GM11168 (cell line): Measurements from ENCODE around the gene ADARB2.

Experiments
- in situ Hi-C: fragments of 300-500 bp; cut with MboI; formaldehyde crosslinking; loops from one replicate; pipeline ENCODE4 v1.12.0; 2022; ENCODE audit warnings: low sequenced_read_pairs; ENCODE audit not compliant: unreplicated experiment

ADARB2 gene

DNA sequence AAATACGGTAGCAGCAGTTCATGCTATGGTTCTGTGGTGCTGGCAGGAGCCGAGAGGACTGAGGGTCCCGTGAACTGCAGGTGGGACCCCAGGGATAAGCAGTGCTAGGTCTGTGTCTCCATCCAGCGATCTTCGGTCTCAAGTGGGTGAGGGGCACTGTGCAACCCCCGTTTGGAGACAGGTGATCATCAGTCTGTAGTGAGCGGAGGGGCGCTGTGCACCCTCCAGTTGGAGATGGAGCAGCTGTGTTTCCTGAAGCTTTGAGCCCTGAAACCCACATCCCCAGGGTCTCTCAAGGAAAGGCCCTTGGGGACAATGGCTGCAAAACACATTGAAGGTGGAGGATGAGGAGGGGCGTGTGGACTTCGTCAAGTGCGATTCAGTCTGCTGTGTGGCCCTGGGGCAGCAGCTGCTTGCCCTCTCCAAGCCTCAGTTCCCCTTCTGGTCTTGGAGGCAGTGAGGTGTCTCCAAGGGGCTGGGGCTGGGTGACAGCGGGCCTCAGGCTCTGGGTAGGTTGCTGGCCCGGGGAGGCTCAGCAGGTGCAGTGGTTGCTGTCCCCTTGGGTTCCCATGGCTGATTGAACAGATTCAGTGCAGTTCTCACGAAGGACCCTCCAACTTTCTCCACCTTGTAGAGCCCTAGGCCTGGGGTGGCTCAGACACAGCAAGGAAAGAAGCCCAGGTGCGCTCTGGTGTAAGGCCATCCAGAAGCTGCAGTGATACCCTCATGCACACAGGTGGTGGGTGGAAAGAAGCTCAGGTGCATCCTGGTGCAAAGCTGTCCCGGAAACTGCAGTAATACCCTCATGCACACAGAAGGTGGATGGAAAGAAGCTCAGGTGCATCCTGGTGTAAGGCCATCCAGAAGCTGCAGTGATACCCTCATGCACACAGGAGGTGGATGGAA is 160.6 kb downstream of the ADARB2 start:
- in situ Hi-C loops = no loop called here

DNA sequence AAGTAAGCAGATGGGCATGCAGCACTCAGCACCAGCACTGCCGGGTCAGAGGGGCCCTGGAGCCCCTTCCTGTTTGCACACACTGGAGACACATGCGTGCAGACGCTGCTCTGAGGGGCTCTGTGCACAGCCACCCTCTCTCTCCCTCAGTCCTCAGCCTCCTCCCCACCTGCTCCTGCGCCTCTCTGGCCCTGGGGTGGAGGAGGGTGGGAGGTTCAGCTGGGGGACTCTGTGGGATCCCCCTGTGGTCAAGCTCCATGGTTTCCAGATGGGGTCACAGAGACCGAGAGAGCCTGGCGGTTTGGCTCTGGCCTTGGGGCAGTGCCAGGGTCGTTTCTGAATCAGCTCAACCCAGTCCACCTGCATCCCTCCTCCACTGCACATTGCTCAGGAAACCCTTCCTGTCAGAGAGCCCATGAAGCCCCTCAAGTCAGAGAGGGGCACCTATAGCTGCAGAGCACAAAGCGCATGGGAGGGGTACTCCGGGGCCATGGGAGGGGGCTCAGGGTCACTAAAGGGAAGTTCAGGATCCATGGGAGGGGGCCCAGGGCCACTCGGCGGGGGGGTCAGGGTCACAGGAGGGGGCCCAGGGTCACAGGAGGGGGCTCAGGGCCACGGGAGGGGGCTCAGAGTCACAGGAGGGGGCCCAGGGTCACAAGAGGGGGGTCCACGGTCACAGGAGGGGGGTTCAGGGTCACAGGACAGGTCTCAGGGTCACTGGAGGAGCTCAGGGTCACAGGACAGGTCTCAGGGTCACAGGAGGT is 161.7 kb downstream of the ADARB2 start:
- in situ Hi-C loops = no loop called here

DNA sequence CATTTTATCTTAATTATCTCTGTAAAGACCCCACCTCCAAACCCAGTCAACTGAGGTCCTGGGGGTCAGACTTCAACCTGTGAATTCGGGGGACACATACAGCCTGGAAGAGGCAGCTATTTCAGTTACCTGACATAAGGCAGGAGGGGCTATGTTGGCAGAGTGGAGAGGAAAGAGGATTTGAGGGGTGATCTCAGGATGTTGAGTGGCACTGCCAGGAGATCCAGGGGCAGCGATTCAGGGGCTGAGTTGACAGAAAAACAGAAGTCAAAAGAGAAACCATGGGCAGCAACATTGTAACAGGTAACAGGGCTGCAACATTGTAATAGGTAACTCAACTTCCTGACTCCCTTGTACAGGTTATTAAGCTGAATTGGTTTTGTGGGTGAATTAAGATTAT is 162.6 kb downstream of the ADARB2 start:
- in situ Hi-C loops = no loop called here

DNA sequence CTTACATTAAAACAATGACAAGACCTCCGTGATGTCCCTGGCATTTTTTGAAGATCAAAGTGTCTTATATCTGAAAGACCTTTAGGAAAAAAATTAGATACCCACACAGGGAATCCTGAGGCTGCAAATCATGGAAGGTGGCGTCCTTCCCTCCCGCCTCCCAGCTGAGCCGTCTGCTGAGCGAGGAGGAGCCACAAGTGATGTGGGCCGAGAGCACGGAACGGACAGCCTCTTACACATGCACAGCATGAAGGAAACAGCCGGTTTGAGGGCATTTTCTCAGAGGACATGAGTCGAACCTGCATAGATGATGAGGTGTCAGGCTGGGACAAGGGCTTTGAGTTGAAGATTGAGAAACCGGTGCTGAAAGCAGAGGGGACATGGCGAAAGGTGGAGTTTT is 163.3 kb downstream of the ADARB2 start:
- in situ Hi-C loops = no loop called here

DNA sequence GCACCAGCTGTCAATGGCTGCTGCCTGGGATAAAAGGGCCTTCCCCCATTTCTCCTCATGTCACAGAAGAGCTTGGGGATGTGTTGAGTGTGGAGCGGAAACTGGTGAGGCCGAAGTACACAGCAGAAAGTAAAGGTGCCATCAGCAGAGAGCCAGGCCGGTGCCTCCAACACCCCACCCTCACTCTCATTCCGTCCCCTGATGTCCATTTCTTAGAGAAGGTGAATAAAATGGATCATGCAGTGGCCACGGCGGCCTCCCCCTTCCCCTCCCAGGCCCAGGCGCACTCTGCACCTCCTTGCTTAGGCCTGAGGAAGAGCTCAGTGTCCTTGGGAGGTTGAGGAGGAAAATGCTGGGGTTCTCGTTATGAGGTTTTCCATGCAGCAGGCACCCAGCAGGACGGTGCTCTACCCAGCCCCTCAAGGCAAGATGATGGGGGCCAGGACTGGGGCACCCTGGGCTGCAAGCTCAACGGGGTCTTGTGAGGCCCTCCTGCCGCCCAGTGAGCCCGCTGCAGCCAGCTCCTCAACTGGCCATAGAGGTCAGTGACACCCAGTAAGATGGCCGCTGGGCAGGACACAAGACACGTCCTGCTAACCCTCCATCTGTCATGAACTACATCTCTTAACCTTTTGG is 163.9 kb downstream of the ADARB2 start:
- in situ Hi-C loops = no loop called here

DNA sequence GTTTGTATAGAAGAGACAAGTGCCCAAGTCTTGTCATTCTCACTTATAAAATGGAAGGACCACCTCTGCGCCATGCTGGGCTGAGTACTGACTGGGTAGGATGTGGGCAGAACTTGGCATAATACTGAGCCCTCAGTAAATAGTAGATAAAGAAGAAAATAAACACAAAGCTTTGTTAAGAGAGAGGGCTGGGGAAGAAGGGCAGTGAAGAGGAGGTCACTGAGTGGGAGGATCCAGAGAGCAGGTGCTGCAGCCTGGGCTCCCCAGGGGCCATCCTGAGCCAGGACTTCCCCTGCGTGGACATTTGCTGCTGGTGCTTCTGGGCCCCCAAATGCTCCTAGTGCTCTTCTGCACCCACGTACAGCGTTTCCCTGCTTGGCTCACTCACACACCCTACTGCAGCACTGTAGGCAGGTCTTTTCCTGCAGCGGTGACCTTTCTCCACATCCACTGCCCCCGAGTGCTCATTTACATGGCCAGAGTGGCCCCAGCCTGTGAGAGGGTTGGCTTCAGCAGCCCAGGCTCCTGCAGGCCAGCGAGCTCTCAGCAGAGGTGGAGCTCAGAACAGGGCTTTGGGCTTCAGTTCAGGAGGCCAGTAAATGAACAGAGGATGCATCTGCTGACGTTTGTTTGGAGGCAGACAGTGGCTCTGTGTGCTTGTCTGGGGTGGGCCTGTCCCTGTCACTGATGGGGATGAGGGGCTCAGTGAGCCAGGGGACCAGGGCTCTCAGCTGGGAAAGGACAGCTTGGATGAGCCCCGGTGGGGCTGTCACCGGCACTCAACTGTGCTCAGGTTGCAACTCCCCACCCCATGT is 164.6 kb downstream of the ADARB2 start:
- in situ Hi-C loops = no loop called here

DNA sequence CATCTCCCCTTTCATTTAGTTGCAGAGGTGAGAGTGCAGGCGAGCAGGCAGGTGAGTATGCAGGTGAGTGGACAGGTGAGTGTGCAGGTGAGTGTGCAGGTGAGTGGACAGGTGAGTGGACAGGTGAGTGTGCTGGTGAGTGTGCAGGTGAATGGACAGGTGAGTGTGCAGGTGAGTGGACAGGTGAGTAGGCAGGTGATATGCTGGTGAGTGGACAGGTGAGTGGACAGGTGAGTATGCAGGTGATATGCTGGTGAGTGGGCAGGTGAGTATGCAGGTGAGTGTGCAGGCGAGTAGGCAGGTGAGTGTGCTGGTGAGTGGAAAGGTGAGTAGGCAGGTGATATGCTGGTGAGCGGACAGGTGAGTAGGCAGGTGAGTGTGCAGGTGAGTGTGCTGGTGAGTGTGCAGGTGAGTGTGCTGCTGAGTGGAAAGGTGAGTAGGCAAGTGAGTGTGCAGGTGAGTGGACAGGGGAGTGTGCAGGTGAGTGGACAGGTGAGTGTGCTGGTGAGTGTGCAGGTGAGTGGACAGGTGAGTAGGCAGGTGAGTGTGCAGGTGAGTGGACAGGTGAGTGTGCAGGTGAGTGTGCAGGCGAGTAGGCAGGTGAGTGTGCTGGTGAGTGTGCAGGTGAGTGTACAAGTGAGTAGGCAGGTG is 165.6 kb downstream of the ADARB2 start:
- in situ Hi-C loops = no loop called here

DNA sequence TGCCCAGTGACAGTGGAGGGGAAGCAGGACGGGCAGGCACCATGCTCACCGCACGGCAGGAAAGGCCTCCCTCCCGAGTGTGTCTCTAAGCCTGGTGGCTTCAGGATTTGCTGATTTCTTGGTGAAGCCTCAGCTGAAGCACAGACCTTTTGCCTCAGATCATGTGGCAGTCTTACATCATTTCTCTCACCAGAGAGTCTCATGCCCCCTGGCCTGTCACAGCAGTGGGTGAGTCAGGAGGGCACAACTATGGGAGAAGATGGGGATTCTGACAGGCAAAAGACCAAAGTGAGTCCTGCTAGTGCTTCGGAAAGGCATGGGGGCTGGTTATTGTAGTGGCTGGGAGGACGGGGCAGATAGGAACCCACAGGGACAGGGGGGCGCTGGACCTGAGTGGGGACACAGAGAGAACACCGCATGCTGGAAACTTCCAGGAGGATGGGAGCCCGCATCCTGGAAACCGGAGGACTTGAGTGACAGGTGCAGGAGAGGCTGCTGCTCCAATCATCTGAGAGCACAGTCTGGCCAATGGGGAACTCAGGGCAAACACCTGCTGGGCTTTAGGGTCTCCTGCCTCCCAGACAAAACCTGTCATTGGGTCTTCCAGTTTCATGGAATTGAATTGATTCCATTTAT is 166.8 kb downstream of the ADARB2 start:
- in situ Hi-C loops = no loop called here

DNA sequence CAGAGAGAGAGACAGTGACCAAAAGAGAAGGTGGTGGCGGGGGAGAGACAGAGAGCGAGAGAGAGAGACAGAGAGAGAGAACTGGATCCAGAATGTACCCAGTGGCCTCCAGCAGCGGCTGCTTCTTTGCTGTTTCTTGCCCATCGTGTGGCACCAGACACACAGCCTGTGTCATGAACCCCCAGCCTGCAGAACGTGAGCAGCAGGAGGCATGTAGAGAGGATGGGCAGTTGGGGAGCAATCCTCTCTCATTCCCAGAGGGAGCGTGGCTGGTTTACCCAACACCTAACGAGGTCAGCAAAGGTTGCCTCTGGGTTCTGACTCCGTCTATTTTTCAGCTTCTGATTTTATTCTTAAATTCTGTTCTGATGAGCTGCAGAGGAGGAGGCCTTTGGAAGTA is 168.1 kb downstream of the ADARB2 start:
- in situ Hi-C loops = no loop called here

DNA sequence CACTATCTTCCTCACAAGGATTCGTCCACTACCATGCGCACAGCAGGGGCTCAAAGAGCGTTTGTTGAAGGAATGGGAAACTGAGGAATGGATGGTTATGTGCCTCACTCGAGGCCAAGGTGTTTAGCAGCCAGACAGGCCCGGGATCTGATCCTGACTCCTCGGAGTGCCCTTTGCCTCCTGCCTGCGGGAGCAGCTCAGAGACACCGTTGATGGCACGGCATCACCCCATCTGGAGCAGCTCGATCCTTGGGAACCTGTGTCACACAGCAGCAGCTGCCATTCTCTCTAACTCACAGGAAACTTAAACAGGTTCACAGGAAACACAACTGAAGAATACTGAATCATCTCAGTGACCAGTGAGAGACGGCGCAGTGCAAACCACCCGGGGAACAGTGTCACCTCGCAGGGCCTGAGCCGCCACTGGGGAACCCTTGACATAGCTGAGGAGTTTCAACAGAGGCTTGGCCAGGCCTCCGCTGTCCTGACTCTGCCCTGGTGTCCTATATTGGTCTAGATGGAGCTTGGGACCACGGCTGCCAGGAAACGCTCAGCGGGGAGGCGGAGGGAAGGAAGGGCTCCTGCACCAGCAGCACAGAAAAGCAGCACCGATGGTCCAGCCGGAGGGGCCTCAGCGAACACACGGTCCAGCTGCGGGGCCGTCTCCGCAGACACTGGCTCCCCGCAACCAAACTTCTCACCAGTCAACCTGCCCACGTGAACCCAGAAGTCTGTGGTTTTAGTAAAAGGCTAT is 169.4 kb downstream of the ADARB2 start:
- in situ Hi-C loops = no loop called here

DNA sequence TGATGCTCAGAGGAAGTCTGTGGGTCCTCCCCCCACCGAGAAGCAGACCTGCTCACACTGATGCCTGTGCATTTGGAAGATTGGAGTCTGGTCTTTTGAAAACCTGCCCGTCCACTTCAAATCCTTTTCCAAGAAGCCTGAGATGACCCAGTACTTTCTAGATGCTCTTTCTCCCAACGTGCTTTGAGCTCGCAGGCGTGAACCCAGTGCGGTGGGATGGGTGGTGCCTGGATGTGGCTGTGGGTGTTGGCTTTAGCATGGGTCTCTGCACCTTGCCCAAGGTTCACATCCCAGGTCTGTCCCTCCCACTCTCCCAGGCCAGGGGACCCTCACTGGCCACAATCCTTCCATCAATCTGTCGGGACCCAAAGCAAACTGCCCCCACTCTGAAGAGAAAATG is 170.2 kb downstream of the ADARB2 start:
- in situ Hi-C loops = no loop called here

DNA sequence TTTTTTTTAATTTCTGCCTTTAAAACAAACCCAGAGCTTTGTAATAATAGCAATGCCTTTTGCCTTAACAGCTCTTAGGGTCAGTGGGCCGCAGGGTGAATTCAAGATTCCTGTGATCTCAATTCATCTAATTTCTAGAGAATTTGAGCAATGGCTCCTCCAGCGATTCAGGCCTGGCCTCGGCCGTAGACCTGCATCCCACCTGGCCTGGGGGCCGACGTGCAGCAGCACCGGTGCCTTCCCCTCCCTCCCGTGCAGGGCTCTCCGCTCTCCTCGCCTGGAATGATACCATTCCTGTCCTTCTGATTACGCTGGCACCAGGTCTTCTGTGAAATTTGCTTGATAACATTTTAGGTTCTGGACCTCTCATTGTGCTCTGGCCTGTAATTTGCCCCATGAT is 172.5 kb downstream of the ADARB2 start:
- in situ Hi-C loops = no loop called here

DNA sequence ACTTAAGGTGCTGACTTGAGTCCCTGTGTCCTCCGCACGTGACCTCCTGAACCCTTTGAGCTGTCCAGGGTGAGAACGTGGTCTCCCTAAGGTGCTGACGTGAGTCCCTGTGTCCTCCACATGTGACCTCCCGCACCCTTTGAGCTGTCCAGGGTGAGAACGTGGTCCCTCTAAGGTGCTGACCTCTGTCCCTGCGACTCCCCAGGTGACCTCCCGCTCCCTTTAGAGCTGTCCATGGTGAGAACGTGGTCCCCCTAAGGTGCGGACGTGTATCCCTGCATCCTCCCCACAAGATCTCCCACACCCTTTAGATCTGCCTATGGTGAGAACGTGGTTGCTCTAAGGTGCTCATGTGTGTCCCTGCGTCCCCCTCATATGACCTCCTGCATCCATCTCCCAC is 174.3 kb downstream of the ADARB2 start:
- in situ Hi-C loops = no loop called here

DNA sequence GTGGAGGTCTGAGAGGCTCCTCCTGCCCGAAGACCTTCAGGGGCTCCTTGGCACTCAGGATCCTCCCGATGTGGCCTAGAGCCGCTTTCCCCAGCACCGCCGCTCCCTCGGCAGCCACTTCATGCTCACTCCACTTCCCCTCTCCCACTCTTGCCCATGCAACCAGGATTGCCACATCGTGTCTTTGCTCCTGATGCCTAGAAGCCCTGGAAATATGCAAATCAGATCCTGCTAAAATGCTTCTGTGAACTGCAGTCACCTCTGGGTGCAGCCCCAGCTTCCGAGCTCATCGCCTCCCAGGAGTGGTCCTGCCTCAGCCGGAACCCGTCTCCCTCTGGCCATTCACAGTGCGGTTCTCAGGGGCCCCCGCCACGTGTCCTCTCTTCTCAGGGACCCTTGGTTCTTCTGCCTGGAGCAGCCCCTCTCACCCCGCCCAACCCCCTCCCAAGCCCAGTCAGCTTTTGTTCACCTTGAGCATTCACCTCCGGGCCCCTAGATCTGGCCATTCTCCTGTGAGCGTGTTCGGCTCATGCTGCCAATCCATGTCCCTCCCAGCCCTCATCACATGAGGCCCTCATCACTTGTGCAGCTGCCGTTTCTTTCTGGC is 175.5 kb downstream of the ADARB2 start:
- in situ Hi-C loops = no loop called here

DNA sequence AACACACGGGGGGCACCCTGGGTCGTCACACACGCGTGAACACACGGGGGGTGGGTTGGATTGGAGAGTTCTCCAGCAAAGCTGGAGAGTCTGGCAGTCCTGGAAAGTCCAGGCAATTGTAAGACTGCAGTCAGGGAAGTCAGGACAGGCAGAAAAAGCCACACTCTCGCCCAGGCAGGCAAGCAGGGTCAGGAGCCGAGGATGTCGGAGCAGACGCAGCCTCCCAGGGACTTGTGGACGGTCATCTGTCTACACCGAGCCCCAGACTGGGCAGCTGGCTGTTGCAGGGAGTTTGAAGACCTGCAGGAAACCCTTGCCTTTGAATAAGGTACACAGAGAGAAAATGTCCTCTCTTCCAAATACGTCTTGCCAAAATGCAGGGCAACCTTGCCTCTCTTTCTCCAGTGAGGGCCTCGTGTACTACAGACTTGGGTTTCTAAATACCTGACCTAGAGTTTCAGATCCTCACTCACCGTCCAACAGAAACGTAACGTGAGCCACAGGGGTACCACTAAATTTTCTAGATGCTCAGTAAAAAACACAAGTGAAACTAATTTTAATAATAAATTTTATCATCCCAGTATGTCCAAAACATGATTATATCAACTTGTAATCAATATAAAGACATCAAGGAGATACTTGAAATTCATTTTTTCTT is 176.7 kb downstream of the ADARB2 start:
- in situ Hi-C loops = no loop called here

DNA sequence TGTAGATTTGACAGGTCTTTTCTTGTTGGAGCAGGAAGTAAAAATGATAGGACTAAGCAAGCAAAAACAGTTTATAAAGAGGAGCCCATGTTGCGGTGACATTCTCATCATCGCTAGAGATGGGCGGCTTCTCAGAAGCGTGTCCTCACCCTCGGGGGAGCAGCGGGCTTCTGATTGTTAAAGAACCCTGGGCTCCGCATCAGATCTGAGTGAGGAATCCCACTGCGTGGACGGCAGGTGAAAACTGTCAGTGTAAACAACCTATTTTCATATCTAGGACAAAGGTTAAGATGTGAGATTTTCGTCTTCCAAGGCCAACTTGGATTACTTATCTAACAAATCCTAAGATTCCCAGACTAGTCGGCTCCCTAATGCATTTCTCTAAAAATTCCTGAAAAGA is 177.6 kb downstream of the ADARB2 start:
- in situ Hi-C loops = no loop called here

DNA sequence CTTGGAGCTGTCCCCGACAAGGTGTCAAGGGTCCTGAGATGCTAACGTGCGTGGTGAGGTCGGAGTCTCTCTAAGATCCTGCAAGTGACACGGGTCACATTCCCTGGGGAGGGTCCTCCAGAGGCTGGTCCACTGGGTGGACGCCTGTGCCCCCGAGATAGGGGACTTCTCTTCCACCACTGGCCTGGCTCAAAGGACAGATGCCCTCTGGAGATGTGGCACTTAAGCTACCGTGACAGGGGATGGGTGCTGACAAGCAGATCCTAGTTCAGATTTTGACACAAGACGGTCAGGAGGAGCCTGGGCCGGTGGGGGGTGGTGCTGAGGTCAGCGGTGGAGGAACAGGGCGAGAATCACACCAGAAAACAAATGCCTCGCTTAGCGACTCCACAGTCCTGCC is 178.0 kb downstream of the ADARB2 start:
- in situ Hi-C loops = no loop called here

DNA sequence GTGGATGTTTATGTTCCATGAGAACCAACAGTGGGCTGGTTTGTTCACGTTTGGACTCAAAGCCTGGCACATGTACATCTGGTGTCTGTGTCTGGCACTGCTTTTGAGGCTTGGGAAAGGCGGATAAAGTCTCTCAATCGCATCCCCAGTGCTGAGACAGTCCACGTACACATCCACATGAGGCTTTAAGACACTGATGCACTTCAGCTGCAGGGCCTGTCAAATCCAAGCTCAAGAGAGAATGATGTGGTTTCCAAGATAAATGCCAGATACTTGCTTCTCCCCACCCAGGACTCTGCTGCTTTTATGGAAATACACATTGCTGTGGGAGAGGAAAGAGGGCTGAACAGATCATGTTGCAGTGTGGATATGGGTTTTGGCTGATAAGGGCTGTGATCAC is 178.4 kb downstream of the ADARB2 start:
- in situ Hi-C loops = no loop called here
